IPS DF 6.9 (cell line): ENCODE data around the gene EI24.
A peak's percentile ranks its signal among the peaks of the same experiment; 100 is the strongest.

Source experiments
- DNase-seq: peaks from one replicate; pipeline ENCODE4 v3.0.0-alpha.2; 2013; ENCODE audit warnings: low read depth, low spot score
- H3K27ac ChIP-seq: one replicate; pipeline ENCODE4 v1.5.1; 2013; ENCODE audit warnings: low read length, control low read depth
- H3K27me3 ChIP-seq: 2 replicates; pipeline ENCODE4 v1.6.1; 2013; ENCODE audit warnings: mild to moderate bottlenecking, low read length; ENCODE audit not compliant: control insufficient read depth, insufficient read depth
- H3K36me3 ChIP-seq: 2 replicates; pipeline ENCODE4 v1.6.1; 2013; ENCODE audit warnings: low read length; ENCODE audit not compliant: control insufficient read depth, insufficient read depth
- H3K4me1 ChIP-seq: 2 replicates; pipeline ENCODE4 v1.6.1; 2013; ENCODE audit warnings: low read length; ENCODE audit not compliant: control insufficient read depth, insufficient read depth
- H3K4me3 ChIP-seq: 2 replicates; pipeline ENCODE4 v1.5.1; 2013; ENCODE audit warnings: mild to moderate bottlenecking, low read length
- H3K9me3 ChIP-seq: 2 replicates; pipeline ENCODE4 v1.6.1; 2013; ENCODE audit warnings: low read length, inconsistent platforms; ENCODE audit not compliant: control insufficient read depth, insufficient read depth
- WGBS: extraction: QIAGEN DNeasy Blood & Tissue Kit; methylation state at CpG from one replicate; pipeline ENCODE4 v1.1.7; 2013; ENCODE audit warnings: mixed read lengths, missing lambda C conversion rate; ENCODE audit not compliant: insufficient read length, insufficient coverage; 5-methylcytosine and 5-hydroxymethylcytosine counted together

Gene EI24

GRCh38 chr11:125578783-125579182 is 9.5 kb downstream of the EI24 start:
- no CpG with 5 or more reads among the region's 2 CpGs for WGBS
- no peak overlapping the region for H3K27ac ChIP-seq
- H3K9me3 ChIP-seq = no peaks in the 10 kb centered on the region
- H3K4me3 ChIP-seq = no peak overlapping the region
- peaks cover 24% of the 10 kb centered on the region for H3K36me3 ChIP-seq
- DNase-seq = no peak
- no peaks in the 10 kb centered on the region for H3K27me3 ChIP-seq
- H3K4me1 ChIP-seq = no peaks in the 10 kb centered on the region

GRCh38 chr11:125579811-125580210 is 10.5 kb downstream of the EI24 start:
- H3K9me3 ChIP-seq = no peaks in the 10 kb centered on the region
- H3K4me1 ChIP-seq = no peaks in the 10 kb centered on the region
- no CpG with 5 or more reads among the region's 5 CpGs for whole genome bisulfite sequencing
- no peaks in the 10 kb centered on the region for H3K27me3 ChIP-seq
- DNase-seq = no peak
- H3K27ac ChIP-seq = no peak overlapping the region
- H3K4me3 ChIP-seq = no peak overlapping the region
- peaks cover 22% of the 10 kb centered on the region for H3K36me3 ChIP-seq

GRCh38 chr11:125583496-125583895 is 14.2 kb downstream of the EI24 start:
- H3K4me3 ChIP-seq = no peak overlapping the region
- no peaks in the 10 kb centered on the region for H3K9me3 ChIP-seq
- H3K4me1 ChIP-seq = no peaks in the 10 kb centered on the region
- H3K27ac ChIP-seq = no peak overlapping the region
- no CpG with 5 or more reads among the region's 11 CpGs for WGBS
- peaks cover 18% of the 10 kb centered on the region for H3K36me3 ChIP-seq
- H3K27me3 ChIP-seq = no peaks in the 10 kb centered on the region
- DNase-seq = no peak

- 100% methylated on average over 1 of the region's 1 CpG for WGBS
- no peaks in the 10 kb centered on the region for H3K4me1 ChIP-seq
- H3K4me3 ChIP-seq = no peak overlapping the region
- no peak for DNase-seq
- no peaks in the 10 kb centered on the region for H3K27me3 ChIP-seq
- H3K27ac ChIP-seq = no peak overlapping the region
- H3K36me3 ChIP-seq = peaks cover 5% of the 10 kb centered on the region; the same call in 1 of the 2 replicates
- H3K9me3 ChIP-seq = no peaks in the 10 kb centered on the region
Observed at GRCh38 chr11:125585487-125585886, 16.2 kb downstream of the EI24 start.

- Histone ChIP-seq H3K27me3 (no peaks in the 10 kb centered on the region), H3K9me3 (no peaks in the 10 kb centered on the region), H3K36me3 (peaks cover 5% of the 10 kb centered on the region; the same call in 1 of the 2 replicates), H3K4me1 (no peaks in the 10 kb centered on the region), H3K4me3 (no peak overlapping the region), H3K27ac (no peak overlapping the region)
- no CpG with 5 or more reads among the region's 3 CpGs for WGBS
- no peak for DNase-seq
Observed at GRCh38 chr11:125586623-125587022, 17.3 kb downstream of the EI24 start.

GRCh38 chr11:125587480-125587879 is 18.2 kb downstream of the EI24 start:
- H3K9me3 ChIP-seq = no peaks in the 10 kb centered on the region
- no CpG with 5 or more reads among the region's 1 CpG for WGBS
- peaks cover 3% of the 10 kb centered on the region; the same call in 1 of the 2 replicates for H3K36me3 ChIP-seq
- H3K4me3 ChIP-seq = no peak overlapping the region
- H3K27me3 ChIP-seq = no peaks in the 10 kb centered on the region
- no peak for DNase-seq
- no peaks in the 10 kb centered on the region for H3K4me1 ChIP-seq
- H3K27ac ChIP-seq = no peak overlapping the region

- WGBS = no CpG with 5 or more reads among the region's 3 CpGs
- DNase-seq = no peak
- H3K36me3 ChIP-seq = peaks cover 2% of the 10 kb centered on the region; the same call in 1 of the 2 replicates
- no peak overlapping the region for H3K4me3 ChIP-seq
- H3K27ac ChIP-seq = no peak overlapping the region
- H3K4me1 ChIP-seq = no peaks in the 10 kb centered on the region
- no peaks in the 10 kb centered on the region for H3K9me3 ChIP-seq
- H3K27me3 ChIP-seq = no peaks in the 10 kb centered on the region
Observed at GRCh38 chr11:125588505-125588904, 19.2 kb downstream of the EI24 start.

GRCh38 chr11:125591649-125592304 is 22.5 kb downstream of the EI24 start:
- H3K9me3 ChIP-seq = no peaks in the 10 kb centered on the region
- peak overlapping the region; percentile 62; the same call in 1 of the 2 replicates for H3K4me3 ChIP-seq
- no peaks in the 10 kb centered on the region for H3K4me1 ChIP-seq
- H3K27ac ChIP-seq = no peak overlapping the region
- DNase-seq = no peak
- no peaks in the 10 kb centered on the region for H3K27me3 ChIP-seq
- WGBS = no CpG with 5 or more reads among the region's 30 CpGs
- H3K36me3 ChIP-seq = no peaks in the 10 kb centered on the region

GRCh38 chr11:125592305-125593113 is 23.2 kb downstream of the EI24 start, which contains the start of gene STT3A:
STT3A (plus strand) TSS chr11:125592852; CDS start chr11:125595916, 3,064 bp downstream.
- Histone ChIP-seq H3K36me3 (no peaks in the 10 kb centered on the region; the same call in 1 of the 2 replicates), H3K4me1 (no peaks in the 10 kb centered on the region), H3K4me3 (peak within 1 kb of the TSS; percentile 95), H3K27ac (no peak within 1 kb of the TSS), H3K9me3 (no peaks in the 10 kb centered on the region), H3K27me3 (no peaks in the 10 kb centered on the region)
- no CpG with 5 or more reads among the region's 55 CpGs for WGBS
- DNase-seq = peak; percentile 100

GRCh38 chr11:125593114-125593820 is 24.0 kb downstream of the EI24 start:
- Histone ChIP-seq H3K27me3 (no peaks in the 10 kb centered on the region), H3K4me3 (peak overlapping the region; percentile 95), H3K27ac (no peak overlapping the region), H3K9me3 (no peaks in the 10 kb centered on the region), H3K4me1 (no peaks in the 10 kb centered on the region), H3K36me3 (no peaks in the 10 kb centered on the region; the same call in 1 of the 2 replicates)
- no CpG with 5 or more reads among the region's 18 CpGs for WGBS
- DNase-seq = no peak
